Measurements from ENCODE around the gene POLR3B. TPM values are rescaled to one million over a fixed set of nuclear protein-coding genes. Genes with fewer than 3 reads are reported as not detected.

The POLR3B gene
- total RNA-seq: 10 to 100 TPM in 1 of 4 donors, 1 to 10 TPM in 3; 5.1 to 10.7 (median 7.4) TPM

DNA sequence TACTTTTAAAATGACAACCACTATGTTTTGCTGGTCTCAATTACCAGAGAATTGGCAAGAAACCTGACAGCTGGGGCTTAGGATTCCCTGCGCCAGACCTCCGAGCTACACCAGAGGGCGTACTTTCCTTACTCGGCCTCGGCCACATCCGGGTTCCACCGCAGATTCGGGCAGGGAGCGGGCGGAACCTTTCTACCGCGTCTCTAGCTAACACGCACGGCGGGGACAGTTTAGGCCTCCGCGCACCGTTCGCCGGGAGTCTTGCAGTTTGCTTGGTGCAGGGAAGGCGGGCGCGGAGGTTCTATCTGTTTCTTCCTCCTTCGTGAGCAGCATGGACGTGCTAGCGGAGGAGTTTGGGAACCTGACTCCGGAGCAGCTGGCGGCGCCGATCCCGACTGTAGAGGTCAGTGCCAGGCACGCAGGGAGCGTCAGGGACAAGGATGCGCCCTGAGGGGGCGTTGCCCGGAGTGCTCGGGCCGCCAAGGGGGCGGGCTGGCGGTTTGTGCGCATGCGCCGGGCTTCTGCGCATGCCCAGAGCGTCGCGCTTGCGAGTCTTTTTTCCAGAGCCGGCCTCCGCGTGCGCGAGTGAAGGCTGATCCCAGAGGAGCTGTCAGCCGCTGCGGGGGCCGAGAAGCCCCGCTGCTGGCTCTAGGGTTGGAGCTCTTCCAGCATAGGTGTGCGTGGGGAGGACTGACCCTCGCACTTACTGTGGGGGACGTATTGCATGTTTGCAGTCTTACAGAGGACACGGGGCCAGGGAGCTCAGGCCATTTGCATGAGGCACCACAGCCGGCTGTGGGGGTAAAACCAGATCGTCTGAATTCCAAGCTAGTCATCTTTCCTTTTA, at the start of gene POLR3B:
Gene POLR3B (plus strand): TSS at position 200 of the 847 bp plus-strand sequence. CDS start 132 bp downstream, at position 332.
- peak within 1 kb of the TSS; percentile 82 to 94 (median 91) for H3K27ac ChIP-seq
- peaks cover 0 to 23% (median 3%) of the 10 kb centered on the region in 4 donors for H3K4me1 ChIP-seq
- no peaks in the 10 kb centered on the region for H3K27me3 ChIP-seq
- H3K9me3 ChIP-seq: no peaks in the 10 kb centered on the region
- TF ChIP-seq POLR2A (IDR thresholded peaks at IDR 0.05): peak; percentile 78 to 86
- TF ChIP-seq, protein P1, sequence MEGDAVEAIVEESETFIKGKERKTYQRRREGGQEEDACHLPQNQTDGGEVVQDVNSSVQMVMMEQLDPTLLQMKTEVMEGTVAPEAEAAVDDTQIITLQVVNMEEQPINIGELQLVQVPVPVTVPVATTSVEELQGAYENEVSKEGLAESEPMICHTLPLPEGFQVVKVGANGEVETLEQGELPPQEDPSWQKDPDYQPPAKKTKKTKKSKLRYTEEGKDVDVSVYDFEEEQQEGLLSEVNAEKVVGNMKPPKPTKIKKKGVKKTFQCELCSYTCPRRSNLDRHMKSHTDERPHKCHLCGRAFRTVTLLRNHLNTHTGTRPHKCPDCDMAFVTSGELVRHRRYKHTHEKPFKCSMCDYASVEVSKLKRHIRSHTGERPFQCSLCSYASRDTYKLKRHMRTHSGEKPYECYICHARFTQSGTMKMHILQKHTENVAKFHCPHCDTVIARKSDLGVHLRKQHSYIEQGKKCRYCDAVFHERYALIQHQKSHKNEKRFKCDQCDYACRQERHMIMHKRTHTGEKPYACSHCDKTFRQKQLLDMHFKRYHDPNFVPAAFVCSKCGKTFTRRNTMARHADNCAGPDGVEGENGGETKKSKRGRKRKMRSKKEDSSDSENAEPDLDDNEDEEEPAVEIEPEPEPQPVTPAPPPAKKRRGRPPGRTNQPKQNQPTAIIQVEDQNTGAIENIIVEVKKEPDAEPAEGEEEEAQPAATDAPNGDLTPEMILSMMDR (IDR thresholded peaks at IDR 0.05): peak; percentile 80 to 91 (median 88)
- no peaks in the 10 kb centered on the region for H3K36me3 ChIP-seq
- H3K4me3 ChIP-seq: peak within 1 kb of the TSS; percentile 58 to 80 (median 70)
- peak; percentile 94 to 98 (median 97) for DNase-seq

DNA sequence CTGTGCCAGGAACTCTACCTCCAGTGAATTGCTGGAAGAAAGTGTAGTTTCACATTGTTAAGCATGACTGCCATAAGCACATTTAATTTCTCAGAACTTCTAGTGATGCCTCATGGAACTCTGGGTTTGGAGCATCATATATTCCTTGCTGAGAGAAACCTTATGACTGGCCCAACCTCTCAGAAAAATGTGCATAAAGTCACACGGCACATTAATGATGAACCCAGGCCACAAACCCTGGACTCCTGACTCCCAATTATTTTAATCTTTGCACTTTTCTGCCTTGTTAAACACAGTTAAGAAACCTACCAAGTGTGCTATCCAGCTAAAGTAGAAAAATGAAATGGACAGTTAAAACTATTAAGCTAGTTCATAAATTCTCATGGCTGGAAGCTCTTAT, 49.4 kb upstream of the POLR3B start:
- Histone ChIP-seq H3K36me3 (peaks cover 0 to 7% (median 0%) of the 10 kb centered on the region in 3 donors), H3K9me3 (no peaks in the 10 kb centered on the region), H3K27me3 (no peaks in the 10 kb centered on the region), H3K4me3 (no peak overlapping the region), H3K27ac (no peak overlapping the region), H3K4me1 (peaks cover 0 to 60% (median 12%) of the 10 kb centered on the region in 4 donors)
- TF ChIP-seq POLR2A (IDR thresholded peaks at IDR 0.05): no peak
- TF ChIP-seq, protein P1 (IDR thresholded peaks at IDR 0.05): no peak
- DNase-seq: no peak

GRCh38 chr12:106308611-106309010, 48.9 kb upstream of the POLR3B start:
- no peak overlapping the region for H3K27ac ChIP-seq

GRCh38 chr12:106309671-106310505, 47.7 kb upstream of the POLR3B start:
- Histone ChIP-seq H3K36me3 (peaks cover 0 to 19% (median 0%) of the 10 kb centered on the region in 3 donors), H3K9me3 (no peaks in the 10 kb centered on the region), H3K4me3 (no peak overlapping the region), H3K27ac (no peak overlapping the region), H3K27me3 (no peaks in the 10 kb centered on the region), H3K4me1 (peaks cover 0 to 47% (median 4%) of the 10 kb centered on the region in 4 donors)
- DNase-seq: no peak
- no peak for TF ChIP-seq POLR2A (IDR thresholded peaks at IDR 0.05)
- TF ChIP-seq, protein P1 (IDR thresholded peaks at IDR 0.05): no peak

More at GRCh38 chr12:106308611-106309010, 48.9 kb upstream of the POLR3B start:
- Histone ChIP-seq H3K9me3 (no peaks in the 10 kb centered on the region), H3K36me3 (peaks cover 0 to 9% (median 0%) of the 10 kb centered on the region in 3 donors), H3K4me3 (no peak overlapping the region), H3K4me1 (peaks cover 0 to 59% (median 12%) of the 10 kb centered on the region in 4 donors), H3K27me3 (no peaks in the 10 kb centered on the region)
- no peak for TF ChIP-seq POLR2A (IDR thresholded peaks at IDR 0.05)
- TF ChIP-seq, protein P1 (IDR thresholded peaks at IDR 0.05): no peak
- DNase-seq: no peak

DNA sequence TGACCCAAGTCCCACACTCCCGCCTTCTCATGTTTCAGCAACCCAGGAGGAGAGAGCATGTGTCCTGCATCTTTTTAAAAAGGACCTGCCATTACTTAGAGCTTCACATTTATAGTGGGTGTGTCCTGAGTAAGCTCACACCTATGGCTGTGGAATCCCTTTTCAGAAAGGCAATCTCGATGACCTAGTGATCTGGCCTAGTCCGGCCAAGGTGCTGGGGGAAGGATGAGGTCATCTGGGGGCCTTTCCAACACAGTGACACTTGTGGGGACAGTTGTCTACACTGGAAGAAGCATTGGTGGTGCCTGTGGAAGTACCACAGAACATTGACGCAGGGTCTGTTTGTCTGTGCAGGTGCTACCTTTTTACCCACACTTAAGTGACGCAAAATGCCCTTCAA, 46.9 kb upstream of the POLR3B start:
- Histone ChIP-seq H3K27me3 (no peaks in the 10 kb centered on the region), H3K27ac (no peak overlapping the region), H3K4me3 (no peak overlapping the region), H3K36me3 (peaks cover 0 to 27% (median 0%) of the 10 kb centered on the region in 3 donors), H3K9me3 (no peaks in the 10 kb centered on the region), H3K4me1 (peaks cover 0 to 41% (median 4%) of the 10 kb centered on the region in 4 donors)
- TF ChIP-seq, protein P1 (IDR thresholded peaks at IDR 0.05): no peak
- no peak for TF ChIP-seq POLR2A (IDR thresholded peaks at IDR 0.05)
- no peak for DNase-seq
